GM12878 (cell line): ENCODE results near the gene RAB32.

ENCODE experiments used
- NFIC ChIP-seq: IDR thresholded peaks from 2 replicates; pipeline ENCODE4 v1.6.1; 2012; ENCODE audit warnings: low read depth, mild to moderate bottlenecking, inconsistent platforms, low read length, moderate library complexity
- ZNF274 ChIP-seq: IDR thresholded peaks from one replicate; pipeline ENCODE4 v1.8.0; 2011; ENCODE audit not compliant: insufficient read length, insufficient read depth

- no peak for TF ChIP-seq ZNF274
- TF ChIP-seq NFIC = no peak
Observed at GRCh38 chr6:146546443-146547043, 2.9 kb downstream of the RAB32 start.
